GM18951 (cell line): ENCODE results near the gene HES5.

Source experiments
- POLR2A ChIP-seq: IDR thresholded peaks from 4 replicates; pipeline ENCODE4 v1.6.1; 2011; ENCODE audit warnings: mild to moderate bottlenecking; ENCODE audit not compliant: insufficient read length, insufficient read depth; ENCODE audit errors: extremely low read depth
- in situ Hi-C: fragments of 300-500 bp; cut with MboI; formaldehyde crosslinking; loops from one replicate; pipeline ENCODE4 v1.12.0; 2022; ENCODE audit warnings: low sequenced_read_pairs, mixed read lengths, inconsistent platforms; ENCODE audit not compliant: unreplicated experiment

HES5 gene

DNA sequence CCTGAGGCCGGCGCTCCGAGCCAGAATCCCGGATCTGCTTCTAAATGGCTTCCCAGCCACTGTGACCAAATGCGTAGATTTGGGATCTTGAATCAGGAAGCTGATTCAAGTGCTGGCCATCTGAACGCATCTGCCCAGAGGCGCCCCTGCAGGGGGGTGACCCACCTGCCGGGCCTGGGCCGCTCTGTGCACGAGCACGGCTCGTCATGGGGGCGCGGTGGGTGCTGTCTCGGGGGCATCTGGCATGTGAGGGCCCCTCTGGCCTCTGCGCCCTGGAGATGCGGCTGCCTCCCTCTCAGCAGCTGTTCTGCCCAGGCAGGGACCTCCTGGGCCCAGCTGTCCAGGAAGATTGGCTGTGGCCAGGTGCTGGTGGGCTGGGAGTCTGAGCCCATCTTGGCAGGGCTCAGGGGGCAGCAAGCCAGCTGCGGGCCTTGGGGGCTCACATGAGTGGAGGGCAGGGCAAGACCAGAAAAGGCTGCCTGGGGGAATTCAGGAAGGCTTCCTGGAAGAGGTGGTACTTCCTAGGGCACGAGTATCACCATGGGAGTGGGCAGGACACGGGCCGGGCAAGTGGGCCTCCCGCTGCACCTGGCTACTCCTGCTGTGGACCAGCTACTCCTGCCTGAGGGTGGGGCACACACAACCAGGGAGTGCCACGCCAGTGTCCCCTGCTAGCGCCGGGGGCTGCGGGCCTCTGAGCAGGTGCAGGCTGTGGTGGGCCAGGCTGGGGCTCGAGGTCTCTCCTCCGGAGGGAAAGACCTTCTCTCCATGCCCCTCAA lies 28.8 kb downstream of the HES5 start:
- in situ Hi-C loops: no loop called here
- no peak for TF ChIP-seq POLR2A

DNA sequence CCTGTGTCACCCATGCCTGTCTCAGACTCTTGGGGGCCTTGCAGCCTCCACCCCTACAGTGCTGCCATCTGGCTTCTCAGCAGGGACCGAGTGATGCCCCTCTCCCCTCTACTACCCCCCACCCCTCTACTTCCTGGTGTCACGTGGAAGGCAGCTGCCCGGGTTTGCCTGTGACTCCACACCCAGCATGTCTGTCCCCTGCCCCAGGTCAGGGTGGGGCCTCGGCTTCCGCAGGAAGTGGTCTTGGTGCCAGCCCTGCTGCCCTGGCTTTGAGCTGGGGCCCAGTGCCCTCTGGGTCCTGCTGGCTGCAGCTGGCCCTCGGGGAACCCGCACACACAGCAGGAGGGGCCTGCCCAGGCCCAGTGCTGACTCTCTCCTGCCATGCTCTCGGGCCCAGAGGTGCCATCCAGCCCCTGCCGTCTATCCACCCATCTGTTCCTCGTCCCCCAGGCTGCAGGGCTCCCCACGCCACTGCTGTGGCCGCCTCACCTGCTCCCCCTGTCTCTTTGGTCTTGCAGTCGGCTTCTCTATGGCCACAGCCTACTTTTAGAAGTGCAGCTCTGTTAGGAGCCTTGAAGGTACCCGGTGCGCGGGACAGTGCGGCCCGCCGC lies 30.0 kb downstream of the HES5 start:
- in situ Hi-C loops: no loop called here
- TF ChIP-seq POLR2A: no peak

- no peak for TF ChIP-seq POLR2A
- in situ Hi-C loops: no loop called here
Measured at GRCh38 chr1:2499260-2499659, 30.8 kb downstream of the HES5 start.

DNA sequence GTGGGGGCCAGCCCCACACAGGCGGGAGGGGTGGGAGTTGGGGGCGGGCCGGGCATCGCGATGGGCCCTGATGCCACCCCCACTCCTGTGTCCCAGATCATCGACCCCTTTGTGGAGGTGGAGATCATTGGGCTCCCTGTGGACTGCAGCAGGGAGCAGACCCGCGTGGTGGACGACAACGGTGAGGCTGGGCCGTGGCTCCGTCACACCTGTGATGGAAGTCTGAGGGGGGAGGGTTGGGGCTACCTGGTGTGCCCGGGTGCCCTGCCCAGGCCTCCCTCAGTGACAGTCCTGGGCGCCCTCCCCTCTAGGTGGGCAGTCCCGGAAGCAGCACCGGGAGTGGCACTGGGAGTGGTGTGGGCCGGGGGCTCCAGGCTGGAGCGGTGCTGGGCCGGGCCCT lies 31.4 kb downstream of the HES5 start:
- in situ Hi-C loops: no loop called here

GRCh38 chr1:2497891-2498290 lies 32.2 kb downstream of the HES5 start:
- in situ Hi-C loops: no loop called here
- no peak for TF ChIP-seq POLR2A

More for the DNA sequence above, 31.4 kb downstream of the HES5 start:
- TF ChIP-seq POLR2A: no peak

DNA sequence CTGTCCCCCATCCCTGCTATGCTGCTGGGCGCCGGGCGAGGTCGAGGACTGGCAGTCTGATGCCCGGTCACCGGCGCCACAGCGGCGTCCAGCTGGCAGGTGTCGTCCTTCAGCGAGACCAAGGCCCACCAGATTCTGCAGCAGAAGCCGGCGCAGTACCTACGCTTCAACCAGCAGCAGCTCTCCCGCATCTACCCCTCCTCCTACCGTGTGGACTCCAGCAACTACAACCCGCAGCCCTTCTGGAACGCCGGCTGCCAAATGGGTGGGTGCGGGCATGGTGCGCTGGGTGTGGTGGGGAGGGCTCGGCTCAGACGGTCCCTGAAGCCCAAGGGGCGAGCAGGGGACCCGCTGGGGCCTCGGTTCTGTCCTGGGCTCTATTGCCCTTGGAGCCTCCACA lies 33.3 kb downstream of the HES5 start:
- in situ Hi-C loops: no loop called here
- no peak for TF ChIP-seq POLR2A

- in situ Hi-C loops: no loop called here
- TF ChIP-seq POLR2A: no peak
Measured at GRCh38 chr1:2496087-2496622, 33.9 kb downstream of the HES5 start.

- TF ChIP-seq POLR2A: no peak
- in situ Hi-C loops: no loop called here
Measured at GRCh38 chr1:2495546-2495945, 34.5 kb downstream of the HES5 start.

DNA sequence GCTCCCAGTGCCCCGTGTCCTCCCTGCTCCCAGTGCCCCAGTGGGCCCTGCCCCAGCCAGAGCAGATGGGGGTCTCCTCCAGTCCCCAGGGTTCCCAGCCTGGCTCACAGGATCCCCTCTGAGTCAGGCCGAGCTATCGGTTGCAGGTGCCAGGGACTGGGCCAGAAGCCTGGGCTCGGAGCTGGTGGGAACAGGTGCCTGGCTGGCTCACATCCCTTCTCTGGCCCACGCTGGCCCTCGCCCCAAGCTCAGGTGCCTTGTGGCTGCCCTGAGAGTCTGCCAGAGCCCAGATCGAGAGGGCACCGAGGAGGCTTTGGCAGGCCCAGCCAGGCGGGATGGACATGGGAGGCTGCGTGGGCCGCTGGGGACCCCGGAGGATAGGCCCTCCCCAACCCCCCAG lies 35.0 kb downstream of the HES5 start:
- in situ Hi-C loops: no loop called here

GRCh38 chr1:2494323-2494693 lies 35.8 kb downstream of the HES5 start:
- TF ChIP-seq POLR2A: no peak
- in situ Hi-C loops: no loop called here

More for the DNA sequence above, 35.0 kb downstream of the HES5 start:
- no peak for TF ChIP-seq POLR2A

GRCh38 chr1:2493691-2494322 lies 36.3 kb downstream of the HES5 start:
- in situ Hi-C loops: no loop called here

DNA sequence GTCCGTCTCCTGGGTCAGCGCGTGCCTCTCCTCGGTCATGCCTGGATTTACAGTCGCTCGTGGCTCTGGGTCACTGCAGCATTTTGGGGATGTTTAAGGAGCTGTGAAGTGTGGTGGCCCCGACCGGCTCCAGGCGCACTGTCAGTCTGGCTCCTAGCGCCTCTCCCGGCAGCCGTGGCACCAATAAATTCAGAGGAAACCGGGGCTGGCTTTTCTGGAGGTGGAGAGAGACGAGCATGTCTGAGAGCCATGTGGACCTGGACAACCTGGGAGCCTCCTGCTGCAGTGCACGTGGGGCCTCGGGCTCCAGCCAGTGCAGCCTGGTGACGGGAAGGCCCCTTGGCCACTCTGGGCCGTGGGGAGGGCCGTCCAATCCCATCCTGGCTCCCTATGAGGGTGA lies 36.8 kb downstream of the HES5 start:
- TF ChIP-seq POLR2A: no peak
- in situ Hi-C loops: no loop called here

More at GRCh38 chr1:2493691-2494322, 36.3 kb downstream of the HES5 start:
- TF ChIP-seq POLR2A: no peak

DNA sequence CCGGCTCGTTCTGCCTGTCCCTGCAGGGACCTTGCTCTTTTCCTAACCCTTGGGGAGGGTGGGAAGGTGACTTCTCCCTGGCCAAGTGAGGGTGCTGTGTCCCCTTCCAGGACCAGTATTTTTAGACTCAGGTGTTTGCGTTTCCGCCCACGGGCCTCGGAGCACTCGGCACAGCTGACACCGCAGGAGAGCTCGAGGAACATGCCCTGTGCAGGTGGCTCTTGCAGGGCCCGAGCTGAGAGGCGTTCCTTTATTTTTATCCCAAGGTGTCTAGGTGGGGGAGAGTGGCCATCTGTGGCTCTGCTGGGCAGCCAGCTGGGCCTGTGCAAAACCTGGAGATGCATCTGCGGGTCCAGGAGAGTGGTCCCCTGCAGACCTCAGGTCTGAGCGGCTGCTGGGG lies 38.0 kb downstream of the HES5 start:
- in situ Hi-C loops: no loop called here
- no peak for TF ChIP-seq POLR2A
